Neutrophil (primary cell): ENCODE measurements around the gene CHST2.

ENCODE experiments used
- H3K27ac ChIP-seq: fragments of 200-600 bp; sonication (generic); 2 replicates; pipeline ENCODE4 v1.5.1; 2016; ENCODE audit warnings: mild to moderate bottlenecking, moderate library complexity
- H3K27me3 ChIP-seq: fragments of 200-600 bp; sonication (generic); 2 replicates; pipeline ENCODE4 v1.6.0; 2016; ENCODE audit warnings: mild to moderate bottlenecking
- H3K36me3 ChIP-seq: fragments of 200-600 bp; sonication (generic); 2 replicates; pipeline ENCODE4 v1.5.1; 2017
- H3K4me1 ChIP-seq, 2 experiments: fragments of 200-600 bp in 1 of 2; sonication (generic) in 1 of 2; 1 replicate in 1 of 2; 2 replicates in 1 of 2; pipeline versions ENCODE4 v1.5.1 to v1.6.1; 2013 to 2016; ENCODE audit warnings: low read depth in 1 of 2, low read length in 1 of 2, mild to moderate bottlenecking in 1 of 2, moderate library complexity in 1 of 2; ENCODE audit not compliant: control insufficient read depth in 1 of 2, insufficient read depth in 1 of 2
- H3K4me3 ChIP-seq, 2 experiments: fragments of 200-600 bp in 1 of 2; sonication (generic) in 1 of 2; 1 replicate in 1 of 2; 2 replicates in 1 of 2; pipeline ENCODE4 v1.5.1; 2013 to 2016; ENCODE audit warnings: low read depth in 1 of 2, low read length in 1 of 2, mild to moderate bottlenecking in 1 of 2, moderate library complexity in 1 of 2
- H3K9me3 ChIP-seq: fragments of 200-600 bp; sonication (generic); 2 replicates; pipeline ENCODE4 v1.5.1; 2016
- TF ChIP-seq, protein P1 (sequence below): fragments of 200-600 bp; sonication (generic); IDR thresholded peaks from 2 replicates; pipeline ENCODE4 v1.5.1; 2016; ENCODE audit warnings: antibody characterized with exemption

Gene CHST2

DNA sequence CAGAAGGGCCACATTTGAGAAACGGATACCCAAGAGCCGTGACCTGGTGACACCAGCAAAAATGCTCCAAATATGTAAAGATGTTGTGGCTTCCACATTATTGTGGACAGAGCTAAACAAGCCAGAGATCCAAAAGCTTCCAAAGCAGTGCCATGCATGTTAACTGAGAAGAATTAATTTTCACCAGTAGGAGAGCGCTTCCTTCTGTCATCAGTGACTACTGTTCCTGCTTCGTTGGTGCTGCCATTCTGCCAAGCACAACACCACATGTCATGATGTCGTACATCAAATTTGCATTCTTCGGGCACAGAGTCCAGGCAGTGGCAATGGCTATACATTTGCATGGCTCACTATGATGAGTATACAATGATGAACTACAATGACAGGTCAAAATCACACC, 19.1 kb upstream of the CHST2 start:
- peaks cover 16% of the 10 kb centered on the region for H3K9me3 ChIP-seq
- H3K27me3 ChIP-seq = peaks cover 3% of the 10 kb centered on the region
- H3K27ac ChIP-seq = no peak overlapping the region
- H3K4me1 ChIP-seq = no peaks in the 10 kb centered on the region
- TF ChIP-seq, protein P1, sequence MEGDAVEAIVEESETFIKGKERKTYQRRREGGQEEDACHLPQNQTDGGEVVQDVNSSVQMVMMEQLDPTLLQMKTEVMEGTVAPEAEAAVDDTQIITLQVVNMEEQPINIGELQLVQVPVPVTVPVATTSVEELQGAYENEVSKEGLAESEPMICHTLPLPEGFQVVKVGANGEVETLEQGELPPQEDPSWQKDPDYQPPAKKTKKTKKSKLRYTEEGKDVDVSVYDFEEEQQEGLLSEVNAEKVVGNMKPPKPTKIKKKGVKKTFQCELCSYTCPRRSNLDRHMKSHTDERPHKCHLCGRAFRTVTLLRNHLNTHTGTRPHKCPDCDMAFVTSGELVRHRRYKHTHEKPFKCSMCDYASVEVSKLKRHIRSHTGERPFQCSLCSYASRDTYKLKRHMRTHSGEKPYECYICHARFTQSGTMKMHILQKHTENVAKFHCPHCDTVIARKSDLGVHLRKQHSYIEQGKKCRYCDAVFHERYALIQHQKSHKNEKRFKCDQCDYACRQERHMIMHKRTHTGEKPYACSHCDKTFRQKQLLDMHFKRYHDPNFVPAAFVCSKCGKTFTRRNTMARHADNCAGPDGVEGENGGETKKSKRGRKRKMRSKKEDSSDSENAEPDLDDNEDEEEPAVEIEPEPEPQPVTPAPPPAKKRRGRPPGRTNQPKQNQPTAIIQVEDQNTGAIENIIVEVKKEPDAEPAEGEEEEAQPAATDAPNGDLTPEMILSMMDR = no peak
- H3K4me3 ChIP-seq = no peak overlapping the region
- H3K36me3 ChIP-seq = no peaks in the 10 kb centered on the region

DNA sequence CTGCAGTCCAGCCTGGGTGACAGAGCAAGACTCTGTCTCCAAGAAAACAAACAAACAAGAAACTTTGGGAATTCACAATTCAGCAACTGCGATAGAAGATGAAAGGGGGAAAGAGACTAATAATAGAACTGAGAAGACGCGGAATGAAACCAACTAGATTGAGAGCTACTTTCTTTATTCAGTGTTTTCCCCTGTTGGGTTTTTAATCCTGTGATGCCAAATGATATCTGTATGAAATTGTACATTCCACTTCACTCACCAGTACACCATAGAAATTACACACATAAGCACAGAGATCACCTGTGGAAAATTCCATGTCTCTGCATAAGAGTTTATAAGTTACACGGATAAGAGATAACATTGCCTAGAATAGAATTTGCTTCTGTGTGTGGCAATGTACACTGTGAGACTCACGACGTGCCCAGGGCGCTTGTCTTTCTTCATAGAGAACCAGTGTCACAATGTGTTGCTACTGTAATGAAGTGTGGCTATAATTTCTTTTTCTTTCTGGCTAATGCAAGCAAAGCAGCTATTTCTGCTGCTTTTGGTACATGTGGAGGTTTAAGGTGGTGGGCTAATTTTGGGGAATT, 17.7 kb upstream of the CHST2 start:
- no peaks in the 10 kb centered on the region for H3K4me1 ChIP-seq
- TF ChIP-seq, protein P1 = no peak
- no peak overlapping the region for H3K27ac ChIP-seq
- H3K4me3 ChIP-seq = no peak overlapping the region
- no peaks in the 10 kb centered on the region for H3K36me3 ChIP-seq
- peaks cover 3% of the 10 kb centered on the region for H3K27me3 ChIP-seq
- peaks cover 16% of the 10 kb centered on the region for H3K9me3 ChIP-seq

DNA sequence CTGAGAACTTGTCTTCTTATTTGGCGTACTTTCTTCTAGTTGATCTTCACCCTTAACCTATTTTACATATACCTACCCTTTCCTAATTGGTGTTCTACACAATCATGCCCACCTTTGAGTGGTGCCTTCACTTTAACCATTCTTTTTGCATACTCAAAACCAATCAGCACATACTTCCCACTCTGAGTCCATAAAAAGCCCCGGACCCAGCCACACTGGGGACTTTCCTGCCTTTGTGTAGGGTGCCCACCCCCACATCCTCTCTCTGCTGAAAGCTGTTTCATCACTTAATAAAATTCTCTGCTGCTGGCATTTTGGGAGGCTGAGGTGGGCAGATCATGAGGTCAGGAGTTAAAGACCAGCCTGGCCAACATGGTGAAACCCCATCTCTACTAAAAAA, 15.9 kb upstream of the CHST2 start:
- TF ChIP-seq, protein P1 = no peak
- H3K36me3 ChIP-seq = no peaks in the 10 kb centered on the region
- H3K4me1 ChIP-seq = no peaks in the 10 kb centered on the region
- no peak overlapping the region for H3K27ac ChIP-seq
- H3K4me3 ChIP-seq = no peak overlapping the region
- peaks cover 3% of the 10 kb centered on the region for H3K27me3 ChIP-seq
- H3K9me3 ChIP-seq = peaks cover 16% of the 10 kb centered on the region

DNA sequence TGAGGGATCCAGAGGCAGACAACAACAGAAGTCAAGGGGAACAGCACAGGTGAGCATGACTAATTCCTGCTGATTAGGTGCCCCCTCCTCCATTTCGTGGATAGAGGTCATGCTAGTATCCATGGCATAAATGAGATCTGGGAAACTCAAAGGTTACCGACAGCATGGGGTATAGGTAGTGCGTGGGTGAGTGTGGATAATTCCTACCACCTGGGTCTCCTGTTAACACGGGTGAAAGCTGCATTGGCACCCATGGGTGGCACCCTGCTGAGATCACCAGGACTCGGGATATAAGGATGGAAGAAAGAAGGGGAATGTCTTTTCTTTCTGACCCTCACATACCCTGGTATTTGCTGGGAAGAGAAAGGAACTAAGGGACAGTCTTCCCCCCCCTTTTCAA, 14.4 kb upstream of the CHST2 start:
- Histone ChIP-seq H3K27ac (no peak overlapping the region), H3K4me1 (no peaks in the 10 kb centered on the region), H3K36me3 (no peaks in the 10 kb centered on the region), H3K9me3 (peaks cover 16% of the 10 kb centered on the region), H3K27me3 (no peaks in the 10 kb centered on the region), H3K4me3 (no peak overlapping the region)
- TF ChIP-seq, protein P1 = no peak

DNA sequence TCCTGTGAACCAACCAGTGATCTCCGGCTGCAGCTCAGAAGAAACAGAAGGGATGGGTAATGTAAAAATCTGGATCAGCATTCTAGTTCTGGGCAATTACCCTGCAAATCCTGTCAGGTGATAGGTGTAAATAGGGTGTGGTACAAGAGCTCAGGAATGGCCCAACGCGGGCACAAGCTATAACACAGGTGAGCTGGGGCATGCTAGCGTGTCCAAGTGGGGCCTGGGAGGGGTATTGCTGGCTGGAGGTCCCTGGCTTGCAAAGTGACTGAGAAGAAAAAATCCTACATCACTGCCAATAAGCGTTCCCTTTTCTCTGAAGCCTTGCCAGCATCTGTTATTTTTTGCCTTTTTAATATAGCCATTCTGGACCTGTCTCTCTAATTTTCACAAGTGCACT, 9.7 kb upstream of the CHST2 start:
- H3K27me3 ChIP-seq = peaks cover 27% of the 10 kb centered on the region
- no peak overlapping the region for H3K4me3 ChIP-seq
- H3K9me3 ChIP-seq = peaks cover under 1% of the 10 kb centered on the region
- TF ChIP-seq, protein P1 = no peak
- H3K4me1 ChIP-seq = no peaks in the 10 kb centered on the region
- no peak overlapping the region for H3K27ac ChIP-seq
- H3K36me3 ChIP-seq = no peaks in the 10 kb centered on the region

DNA sequence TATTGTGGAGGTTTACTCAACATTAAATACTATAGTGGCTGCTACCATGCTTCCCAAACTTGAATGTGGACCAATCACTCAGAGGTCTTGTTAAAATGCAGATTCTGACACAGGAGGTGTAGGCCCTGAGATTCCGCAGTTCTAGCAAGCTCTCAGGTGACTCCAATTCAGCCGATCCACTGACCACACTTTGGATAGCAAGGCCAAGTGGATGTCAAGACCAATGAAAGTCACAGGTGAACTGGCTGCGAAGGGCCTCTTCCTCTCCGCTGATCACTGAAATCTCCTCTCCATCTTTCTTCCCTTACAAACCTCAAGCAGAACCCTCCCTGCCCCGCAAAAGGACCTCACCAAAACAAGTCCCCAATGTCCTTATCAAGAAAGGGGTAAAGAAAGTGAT, 9.2 kb upstream of the CHST2 start:
- Histone ChIP-seq H3K4me1 (no peaks in the 10 kb centered on the region), H3K4me3 (no peak overlapping the region), H3K36me3 (no peaks in the 10 kb centered on the region), H3K27me3 (peaks cover 32% of the 10 kb centered on the region), H3K27ac (no peak overlapping the region), H3K9me3 (no peaks in the 10 kb centered on the region)
- TF ChIP-seq, protein P1 = no peak
